ENCODE results near the gene CORT.
"Not testable (repeated sequence)": the region's sequence is repeated elsewhere in the genome, so short reads cannot be mapped to it uniquely, and the experiment has no call there.

DNA sequence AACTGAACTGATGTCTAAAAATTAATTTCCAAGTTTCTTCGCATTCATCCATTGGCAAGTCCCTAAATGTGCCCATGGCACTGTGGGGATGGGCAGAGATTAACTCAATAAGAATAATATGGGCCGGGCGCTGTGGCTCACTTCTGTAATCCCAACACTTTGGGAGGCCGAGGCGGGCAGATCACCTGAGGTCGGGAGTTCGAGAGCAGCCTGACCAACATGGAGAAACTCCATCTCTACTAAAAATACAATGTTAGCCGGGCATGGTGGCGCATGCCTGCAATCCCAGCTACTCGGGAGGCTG, 24.4 kb downstream of the CORT start:
- TF ChIP-seq, protein P1, sequence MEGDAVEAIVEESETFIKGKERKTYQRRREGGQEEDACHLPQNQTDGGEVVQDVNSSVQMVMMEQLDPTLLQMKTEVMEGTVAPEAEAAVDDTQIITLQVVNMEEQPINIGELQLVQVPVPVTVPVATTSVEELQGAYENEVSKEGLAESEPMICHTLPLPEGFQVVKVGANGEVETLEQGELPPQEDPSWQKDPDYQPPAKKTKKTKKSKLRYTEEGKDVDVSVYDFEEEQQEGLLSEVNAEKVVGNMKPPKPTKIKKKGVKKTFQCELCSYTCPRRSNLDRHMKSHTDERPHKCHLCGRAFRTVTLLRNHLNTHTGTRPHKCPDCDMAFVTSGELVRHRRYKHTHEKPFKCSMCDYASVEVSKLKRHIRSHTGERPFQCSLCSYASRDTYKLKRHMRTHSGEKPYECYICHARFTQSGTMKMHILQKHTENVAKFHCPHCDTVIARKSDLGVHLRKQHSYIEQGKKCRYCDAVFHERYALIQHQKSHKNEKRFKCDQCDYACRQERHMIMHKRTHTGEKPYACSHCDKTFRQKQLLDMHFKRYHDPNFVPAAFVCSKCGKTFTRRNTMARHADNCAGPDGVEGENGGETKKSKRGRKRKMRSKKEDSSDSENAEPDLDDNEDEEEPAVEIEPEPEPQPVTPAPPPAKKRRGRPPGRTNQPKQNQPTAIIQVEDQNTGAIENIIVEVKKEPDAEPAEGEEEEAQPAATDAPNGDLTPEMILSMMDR (IDR thresholded peaks at IDR 0.05) = not testable (repeated sequence)
- not testable (repeated sequence) for TF ChIP-seq POLR2A (IDR thresholded peaks at IDR 0.05)

Data from breast epithelium (tissue), 3 donors.